ENCODE results near the gene INAFM1.
"Not testable (repeated sequence)": the region's sequence is repeated elsewhere in the genome, so short reads cannot be mapped to it uniquely, and the experiment has no call there.

INAFM1 gene

GRCh38 chr19:47271949-47272348 is 2.7 kb upstream of the INAFM1 start:
- DNase-seq, result no peak

GRCh38 chr19:47272448-47273312 is 2.0 kb upstream of the INAFM1 start:
- DNase-seq, result no peak

- DNase-seq, result peak; percentile 89
These were observed 1.2 kb upstream of the INAFM1 start for GRCh38 chr19:47273313-47274070.

GRCh38 chr19:47274891-47275761 is 441 bp downstream of the INAFM1 start:
- DNase-seq, result no peak

GRCh38 chr19:47275791-47276461 is 1.2 kb downstream of the INAFM1 start:
- DNase-seq, result no peak

- DNase-seq, result not testable (repeated sequence)
These were observed 1.8 kb downstream of the INAFM1 start for GRCh38 chr19:47276513-47276912.

- no peak for DNase-seq
These were observed 5.6 kb downstream of the INAFM1 start for GRCh38 chr19:47280183-47280797.

- no peak for DNase-seq
These were observed 8.8 kb downstream of the INAFM1 start for GRCh38 chr19:47283405-47284059.

- peak; percentile 14 for DNase-seq
These were observed 9.7 kb downstream of the INAFM1 start for GRCh38 chr19:47284324-47284899.

GRCh38 chr19:47296036-47296435 is 21.4 kb downstream of the INAFM1 start:
- peak; percentile 33 for DNase-seq

- DNase-seq, result not testable (repeated sequence)
These were observed 26.2 kb downstream of the INAFM1 start for GRCh38 chr19:47300867-47301266.

GRCh38 chr19:47302249-47302648 is 27.6 kb downstream of the INAFM1 start:
- no peak for DNase-seq

- DNase-seq, result no peak
These were observed 29.3 kb downstream of the INAFM1 start for GRCh38 chr19:47303966-47304365.

- peak; percentile 13 for DNase-seq
These were observed 30.6 kb downstream of the INAFM1 start for GRCh38 chr19:47305309-47305751.

- no peak for DNase-seq
These were observed 31.6 kb downstream of the INAFM1 start for GRCh38 chr19:47306303-47306702.

- DNase-seq, result no peak
These were observed 34.4 kb downstream of the INAFM1 start for GRCh38 chr19:47309038-47309437.

- DNase-seq, result no peak
These were observed 34.9 kb downstream of the INAFM1 start, which contains the start of gene C5AR1 for GRCh38 chr19:47309608-47310007. Gene C5AR1, plus strand, starts transcription at chr19:47309861. Its CDS starts 35 bp downstream, at chr19:47309896.

GRCh38 chr19:47310323-47310722 is 35.6 kb downstream of the INAFM1 start:
- no peak for DNase-seq

GRCh38 chr19:47310819-47311218 is 36.1 kb downstream of the INAFM1 start:
- no peak for DNase-seq

GRCh38 chr19:47312366-47313006 is 37.8 kb downstream of the INAFM1 start:
- no peak for DNase-seq
